Mammary epithelial cell (primary cell): ENCODE data around the gene C1QBP.

Experiments
- CTCF ChIP-seq, 2 donors: IDR thresholded peaks in 1 of 2; conservative IDR thresholded peaks in 1 of 2; 2 replicates each; pipeline ENCODE4 v1.5.1; 2011 to 2012; ENCODE audit warnings: inconsistent platforms in 2 of 2, low read length in 2 of 2, mild to moderate bottlenecking in 2 of 2, control low read depth in 1 of 2, low read depth in 1 of 2; ENCODE audit not compliant: insufficient read depth in 1 of 2; ENCODE audit errors: extremely low read depth in 1 of 2
- EZH2 ChIP-seq: IDR thresholded peaks from 2 replicates; pipeline ENCODE4 v1.6.1; 2012; ENCODE audit warnings: low read length, inconsistent platforms, borderline replicate concordance

GRCh38 chr17:5466295-5466694 lies 27.3 kb upstream of the C1QBP start:
- no peak for TF ChIP-seq CTCF (conservative IDR thresholded peaks at IDR 0.05 in 1 of 2, IDR thresholded peaks at IDR 0.05 in 1 of 2; ENCODE audit: extremely low read depth in 1 of 2, insufficient read depth in 1 of 2, low read depth in 1 of 2, low read length in 2 of 2)
- no peak for TF ChIP-seq EZH2
